Ovary (tissue), 9 donors: Measurements from ENCODE around the gene SGCD. TPM values are rescaled to one million over a fixed set of nuclear protein-coding genes. Genes with fewer than 3 reads are reported as not detected.

Experiments used
- DNase-seq, 5 donors: peaks; one replicate each; pipeline ENCODE4 v3.0.0-alpha.2; 2019 to 2020
- H3K27ac ChIP-seq, 2 donors: fragments of 200-600 bp; one replicate each; pipeline versions ENCODE4 v1.5.1 to v1.8.0; 2019 to 2022
- H3K27me3 ChIP-seq: fragments of 200-600 bp; one replicate; pipeline ENCODE4 v1.8.0; 2022
- H3K36me3 ChIP-seq: fragments of 200-600 bp; sonication (generic); one replicate; pipeline ENCODE4 v1.5.1; 2019
- H3K4me1 ChIP-seq: one replicate; pipeline ENCODE4 v1.8.1; 2013; ENCODE audit warnings: mild to moderate bottlenecking, moderate library complexity; ENCODE audit not compliant: insufficient read depth
- H3K4me3 ChIP-seq: fragments of 200-600 bp; sonication (generic); one replicate; pipeline ENCODE4 v1.5.1; 2017
- H3K9me3 ChIP-seq, 2 donors: fragments of 200-600 bp in 1 of 2; sonication (generic) in 1 of 2; one replicate each; pipeline versions ENCODE4 v1.5.1 to v1.8.1; 2013 to 2019; ENCODE audit warnings: mild to moderate bottlenecking in 1 of 2, moderate library complexity in 1 of 2
- EP300 ChIP-seq: sonication (generic); formaldehyde crosslinking; IDR thresholded peaks from one replicate; pipeline ENCODE4 v1.6.1; 2017; ENCODE audit warnings: antibody characterized with exemption
- POLR2A ChIP-seq: fragments of 450-650 bp; IDR thresholded peaks from one replicate; pipeline ENCODE4 v1.6.1; 2017; ENCODE audit warnings: antibody characterized with exemption, mild to moderate bottlenecking, moderate library complexity
- WGBS, 3 donors: extraction: QIAGEN DNeasy Blood & Tissue Kit in 1 of 3; methylation state at CpG; one replicate each; pipeline versions ENCODE4 v1.1.5 to v1.1.7; 2013 to 2017; 5-methylcytosine and 5-hydroxymethylcytosine counted together
- intact Hi-C, 4 donors: fragments of 100-400 bp; cut with DNase I; formaldehyde crosslinking; loops; one replicate each; pipeline versions ENCODE4 v1.11.0 to v1.15.1; 2022 to 2023
- polyA plus RNA-seq, 2 donors: library from polyadenylated mRNA; stranded (reverse); fragments of 200-250 nt in 1 of 2; fragments of 350-450 nt in 1 of 2; fragmentation: Illumina TruSeq in 1 of 2; extraction: RNeasy Lipid Tissue Mini Kit (QIAGEN cat#74804) in 1 of 2; gene quantifications; one replicate each; pipeline ENCODE4 v1.2.3, GENCODE V29; 2013 to 2014
- total RNA-seq, 7 donors: library from RNA; depleted of rRNA in 2 of 7; stranded (reverse); fragments of >200 nt in 2 of 7; fragmentation: NEBNext Ultra II Directional in 3 of 7; extraction: Animal tissue kit (Norgen Biotek cat#: 25700) in 3 of 7; gene quantifications; one replicate each; pipeline versions ENCODE4 v1.1.0 to v1.2.4, GENCODE V29; 2016 to 2023
- TF ChIP-seq, protein P1 (sequence below), 3 donors: fragments of 450-650 bp in 2 of 3; fragments of 200-600 bp in 1 of 3; IDR thresholded peaks; one replicate each; pipeline versions ENCODE4 v1.5.1 to v1.8.0; 2016 to 2022; ENCODE audit warnings: antibody characterized with exemption in 3 of 3, mild to moderate bottlenecking in 1 of 3
- donor health status: DM: no; HTN: no; CAD: no; lungs with moderate emphysema.
- donor health status: DM: no; HTN: no; CAD: no.
- donor health status: Bipolar disorder and iron deficiency.
- donor health status: DM: yes; HTN: yes; CAD: no.
- donor health status: DM: no; HTN: no; CAD: no.
- donor health status: DM: yes; HTN: yes; CAD: no.

Gene SGCD
- total and polyA plus RNA-seq, 9 donors = 3.7 to 24.0 (median 12.9) TPM

DNA sequence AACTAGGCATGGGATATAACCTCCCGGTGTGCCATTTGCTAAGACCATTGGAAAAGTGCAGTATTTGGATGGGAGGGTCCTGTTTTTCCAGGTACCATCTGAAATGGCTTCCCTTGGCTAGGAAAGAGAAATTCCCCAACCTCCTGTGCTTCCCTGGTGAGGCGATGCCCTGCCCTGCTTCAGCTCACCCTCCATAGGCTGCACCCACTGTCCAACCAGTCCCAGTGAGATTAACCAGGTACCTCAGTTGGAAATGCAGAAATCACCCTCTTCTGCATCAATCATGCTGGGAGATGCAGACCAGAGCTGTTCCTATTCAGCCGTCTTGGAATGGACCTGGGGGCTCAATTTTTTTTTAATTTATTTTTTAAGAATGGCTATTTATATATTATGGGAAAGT lies 254.8 kb downstream of the SGCD start:
- Histone ChIP-seq H3K27ac (no peak overlapping the region), H3K4me3 (no peak overlapping the region)
- 89 to 96% (median 94%) methylated on average over 3 of the region's 3 CpGs for WGBS, 3 donors

DNA sequence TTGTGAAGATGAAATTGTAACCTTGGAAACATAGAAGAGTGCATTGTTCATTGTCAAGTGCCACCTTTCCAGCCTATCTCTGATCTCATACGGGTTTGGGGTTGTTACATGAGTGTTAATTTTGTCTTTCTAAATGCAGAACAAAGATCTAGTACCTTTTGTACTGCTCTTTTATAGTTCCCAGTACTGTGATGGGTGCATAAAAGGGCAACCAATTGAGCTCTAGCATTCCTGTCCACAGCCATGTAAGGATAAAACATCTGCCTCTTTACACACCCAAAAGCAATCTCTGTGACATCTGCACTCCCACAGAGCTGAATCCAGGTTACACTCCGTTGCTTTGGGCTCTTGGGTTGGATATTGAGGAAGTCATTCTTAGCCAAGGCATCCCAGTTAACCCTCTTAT lies 255.2 kb downstream of the SGCD start:
- 61 to 77% (median 64%) methylated on average over 2 of the region's 2 CpGs for WGBS, 3 donors
- H3K27ac ChIP-seq = no peak overlapping the region
- H3K4me3 ChIP-seq = no peak overlapping the region
- no peaks in the 10 kb centered on the region for H3K9me3 ChIP-seq
- H3K4me1 ChIP-seq = peaks cover 4% of the 10 kb centered on the region
- no peak for DNase-seq
- H3K36me3 ChIP-seq = no peaks in the 10 kb centered on the region
- intact Hi-C loops = loop anchor here in 1 of 4 donors (2.0 kb wide), 1 partner anchor 69 kb away; no protein-coding TSS in a partner anchor
- H3K27me3 ChIP-seq = no peaks in the 10 kb centered on the region
- TF ChIP-seq EP300 = no peak
- TF ChIP-seq POLR2A = no peak
- TF ChIP-seq, protein P1, sequence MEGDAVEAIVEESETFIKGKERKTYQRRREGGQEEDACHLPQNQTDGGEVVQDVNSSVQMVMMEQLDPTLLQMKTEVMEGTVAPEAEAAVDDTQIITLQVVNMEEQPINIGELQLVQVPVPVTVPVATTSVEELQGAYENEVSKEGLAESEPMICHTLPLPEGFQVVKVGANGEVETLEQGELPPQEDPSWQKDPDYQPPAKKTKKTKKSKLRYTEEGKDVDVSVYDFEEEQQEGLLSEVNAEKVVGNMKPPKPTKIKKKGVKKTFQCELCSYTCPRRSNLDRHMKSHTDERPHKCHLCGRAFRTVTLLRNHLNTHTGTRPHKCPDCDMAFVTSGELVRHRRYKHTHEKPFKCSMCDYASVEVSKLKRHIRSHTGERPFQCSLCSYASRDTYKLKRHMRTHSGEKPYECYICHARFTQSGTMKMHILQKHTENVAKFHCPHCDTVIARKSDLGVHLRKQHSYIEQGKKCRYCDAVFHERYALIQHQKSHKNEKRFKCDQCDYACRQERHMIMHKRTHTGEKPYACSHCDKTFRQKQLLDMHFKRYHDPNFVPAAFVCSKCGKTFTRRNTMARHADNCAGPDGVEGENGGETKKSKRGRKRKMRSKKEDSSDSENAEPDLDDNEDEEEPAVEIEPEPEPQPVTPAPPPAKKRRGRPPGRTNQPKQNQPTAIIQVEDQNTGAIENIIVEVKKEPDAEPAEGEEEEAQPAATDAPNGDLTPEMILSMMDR (IDR thresholded peaks at IDR 0.05) = no peak

More for the DNA sequence above, 254.8 kb downstream of the SGCD start:
- Histone ChIP-seq H3K9me3 (no peaks in the 10 kb centered on the region), H3K4me1 (peaks cover 2% of the 10 kb centered on the region), H3K36me3 (no peaks in the 10 kb centered on the region), H3K27me3 (no peaks in the 10 kb centered on the region)
- TF ChIP-seq POLR2A = no peak
- TF ChIP-seq EP300 = no peak
- TF ChIP-seq, protein P1 (IDR thresholded peaks at IDR 0.05) = no peak
- DNase-seq = no peak
- intact Hi-C loops = loop anchor here in 1 of 4 donors (2.0 kb wide), 1 partner anchor 69 kb away; no protein-coding TSS in a partner anchor

DNA sequence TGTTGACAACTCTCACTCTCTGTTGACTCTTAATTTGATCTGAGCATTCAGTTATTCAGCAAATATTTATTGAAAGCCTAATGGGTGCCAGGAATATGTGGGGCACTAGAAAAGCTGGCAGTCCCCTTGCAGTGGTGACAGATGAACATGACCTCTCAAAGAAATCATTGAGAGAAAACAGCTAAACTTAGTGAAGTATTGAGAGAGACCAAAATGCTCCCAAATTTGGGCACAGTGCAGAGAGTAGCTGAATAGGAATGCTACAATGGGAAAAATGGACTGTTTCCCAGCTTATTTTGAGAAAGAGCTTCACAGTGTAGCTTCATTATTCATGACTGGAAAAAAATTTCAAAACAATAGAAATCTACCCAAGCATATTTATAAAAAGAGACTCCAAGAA lies 257.9 kb downstream of the SGCD start:
- intact Hi-C loops = no loop called here
- Histone ChIP-seq H3K27me3 (no peaks in the 10 kb centered on the region), H3K36me3 (no peaks in the 10 kb centered on the region), H3K9me3 (no peaks in the 10 kb centered on the region), H3K4me1 (peaks cover 4% of the 10 kb centered on the region), H3K27ac (no peak overlapping the region), H3K4me3 (no peak overlapping the region)
- no peak for DNase-seq
- TF ChIP-seq POLR2A = no peak
- TF ChIP-seq EP300 = no peak
- TF ChIP-seq, protein P1 (IDR thresholded peaks at IDR 0.05) = no peak

DNA sequence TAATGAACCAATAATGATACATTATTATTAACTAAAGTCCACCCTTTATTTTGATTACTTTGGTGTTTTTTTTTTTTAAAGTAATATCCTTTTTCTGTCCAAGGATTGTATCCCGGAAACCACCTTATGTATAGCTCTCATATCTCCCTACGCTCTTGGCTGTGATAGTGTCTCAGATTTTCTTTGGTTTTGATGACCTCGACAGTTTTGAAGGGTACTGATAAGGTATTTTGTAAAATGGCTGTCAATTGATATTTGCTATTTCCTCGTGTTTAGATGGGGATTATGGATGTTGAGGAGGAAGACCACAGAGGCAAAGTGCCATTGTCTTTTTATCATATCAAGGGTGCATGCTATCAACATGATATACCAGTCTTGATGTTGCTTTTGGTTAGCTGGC lies 259.0 kb downstream of the SGCD start:
- no peak overlapping the region for H3K27ac ChIP-seq
- no peak overlapping the region for H3K4me3 ChIP-seq
- no peaks in the 10 kb centered on the region for H3K9me3 ChIP-seq
- H3K36me3 ChIP-seq = no peaks in the 10 kb centered on the region
- DNase-seq = no peak
- 93 to 95% (median 94%) methylated on average over 4 of the region's 4 CpGs for WGBS, 3 donors
- TF ChIP-seq, protein P1 (IDR thresholded peaks at IDR 0.05) = no peak
- TF ChIP-seq EP300 = no peak
- no peak for TF ChIP-seq POLR2A
- peaks cover 4% of the 10 kb centered on the region for H3K4me1 ChIP-seq
- no peaks in the 10 kb centered on the region for H3K27me3 ChIP-seq
- intact Hi-C loops = no loop called here
